GM12878 (cell line): ENCODE data around the gene LRIT3. TPM values are rescaled to one million over a fixed set of nuclear protein-coding genes. Genes with fewer than 3 reads are reported as not detected.

ENCODE experiments used
- ETV6 ChIP-seq, 2 experiments: fragments of 450-650 bp in 1 of 2; IDR thresholded peaks in 1 of 2; conservative IDR thresholded peaks in 1 of 2; 2 replicates each; pipeline ENCODE4 v1.6.1; 2014; ENCODE audit warnings: antibody characterized with exemption in 1 of 2, borderline replicate concordance in 1 of 2, low read depth in 1 of 2, mild to moderate bottlenecking in 1 of 2, moderate library complexity in 1 of 2
- FOXM1 ChIP-seq: IDR thresholded peaks from 2 replicates; pipeline ENCODE4 v1.6.1; 2012; ENCODE audit warnings: low read depth, mild to moderate bottlenecking, inconsistent platforms, low read length, moderate library complexity
- IRF4 ChIP-seq: IDR thresholded peaks from 2 replicates; pipeline ENCODE4 v1.6.1; 2011; ENCODE audit warnings: low read depth, low read length
- LARP7 ChIP-seq: fragments of 450-650 bp; IDR thresholded peaks from 2 replicates; pipeline ENCODE4 v1.6.1; 2017; ENCODE audit warnings: mild to moderate bottlenecking
- PAX8 ChIP-seq: fragments of 450-650 bp; IDR thresholded peaks from 2 replicates; pipeline ENCODE4 v1.6.1; 2017; ENCODE audit warnings: mild to moderate bottlenecking, moderate library complexity
- POLR2AphosphoS2 ChIP-seq: IDR thresholded peaks from 2 replicates; pipeline ENCODE4 v1.6.1; 2011; ENCODE audit warnings: low read depth, mild to moderate bottlenecking, low read length, improper control_type of control experiment, moderate library complexity
- RFX5 ChIP-seq: IDR thresholded peaks from 2 replicates; pipeline ENCODE4 v1.6.1; 2011; ENCODE audit warnings: low read depth, low read length, improper control_type of control experiment
- SMARCA5 ChIP-seq: fragments of 450-650 bp; IDR thresholded peaks from 2 replicates; pipeline ENCODE4 v1.6.1; 2017; ENCODE audit warnings: mild to moderate bottlenecking
- SMC3 ChIP-seq: IDR thresholded peaks from 2 replicates; pipeline ENCODE4 v1.6.1; 2011; ENCODE audit warnings: low read length, improper control_type of control experiment, borderline replicate concordance
- SP1 ChIP-seq: IDR thresholded peaks from one replicate; pipeline ENCODE4 v1.6.1; 2011; ENCODE audit warnings: low read depth, low read length
- TAF1 ChIP-seq: IDR thresholded peaks from 2 replicates; pipeline ENCODE4 v1.6.1; 2011; ENCODE audit warnings: mild to moderate bottlenecking, low read depth, low read length, borderline replicate concordance
- ZNF592 ChIP-seq: fragments of 450-650 bp; IDR thresholded peaks from 2 replicates; pipeline ENCODE4 v1.6.1; 2017; ENCODE audit warnings: mild to moderate bottlenecking, moderate library complexity
- polyA plus RNA-seq, 11 experiments: library from polyadenylated mRNA; depleted of rRNA in 4 of 11; unstranded in 6 of 11; stranded (reverse) in 5 of 11; fragments of >200 nt; fragmentation: Nextera tagmentation in 4 of 11; fragmentation: Illumina TruSeq in 1 of 11; extraction: Ambion mirVana in 4 of 11; extraction: Trizol in 1 of 11; gene quantifications; 1 replicate in 1 of 11; 2 replicates in 10 of 11; pipeline versions ENCODE4 v1.2.1 to v1.2.3, GENCODE V29; 2011 to 2016; ENCODE audit warnings: inconsistent platforms in 2 of 11, missing spikeins in 2 of 11, low read depth in 1 of 11
- total RNA-seq, 4 experiments: library from RNA; depleted of rRNA in 3 of 4; stranded (reverse); fragments of >200 nt in 3 of 4; fragmentation: Illumina TruSeq in 1 of 4; extraction: Trizol in 1 of 4; gene quantifications; 2 replicates each; pipeline versions ENCODE4 v1.2.1 to v1.2.3, GENCODE V29; 2013 to 2021

LRIT3 gene
- total and polyA plus RNA-seq, 10 of the 15 experiments (the other 5 are each of a cell fraction or from before 2014, with no cell fraction given): 0.04 to 0.20 (median 0.10) TPM; not detected in 6

GRCh38 chr4:109815151-109816081 is 32.5 kb upstream of the LRIT3 start, which contains the start of gene GAR1 (continued):
- TF ChIP-seq FOXM1 (0 out of 2 replicates have a peak, but pooled peaks have one; percentile 56), ETV6 (conservative IDR thresholded peaks at IDR 0.05 in 1 of 2, IDR thresholded peaks at IDR 0.05 in 1 of 2; ENCODE audit: borderline replicate concordance in 1 of 2, low read depth in 1 of 2) (no peak), ZNF592 (no peak), SP1 (no peak), SMC3 (no peak), IRF4 (peak; percentile 33; the same call in 1 of the 2 replicates), PAX8 (no peak), RFX5 (peak; percentile 25; the same call in 1 of the 2 replicates), SMARCA5 (no peak), TAF1 (peak; percentile 49; the same call in 1 of the 2 replicates), POLR2AphosphoS2 (no peak), LARP7 (no peak)
